Left renal pelvis (tissue), 4 donors: ENCODE measurements around the gene SOCS1. TPM values are rescaled to one million over a fixed set of nuclear protein-coding genes. Genes with fewer than 3 reads are reported as not detected.
A peak's percentile ranks its signal among the peaks of the same experiment; 100 is the strongest.

ENCODE experiments used
- DNase-seq, 4 donors: peaks; one replicate each; pipeline ENCODE4 v3.0.0-alpha.2; 2013; ENCODE audit warnings: low read depth in 4 of 4, low spot score in 3 of 4
- polyA plus RNA-seq, 4 donors: library from polyadenylated mRNA; unstranded; fragments of 120-200 nt; gene quantifications; one replicate each; pipeline ENCODE4 v1.2.1, GENCODE V29; 2013; ENCODE audit not compliant: insufficient read length in 4 of 4

Gene SOCS1
- polyA plus RNA-seq, 4 donors = 4.1 to 8.0 (median 6.3) TPM

- DNase-seq = no peak
Measured at GRCh38 chr16:11263737-11264136, 7.7 kb upstream of the SOCS1 start.

- no peak for DNase-seq
Measured at GRCh38 chr16:11262915-11263314, 6.9 kb upstream of the SOCS1 start.

GRCh38 chr16:11260596-11260966, 4.6 kb upstream of the SOCS1 start:
- no peak for DNase-seq

- no peak for DNase-seq
Measured at GRCh38 chr16:11259655-11260595, 3.9 kb upstream of the SOCS1 start.

GRCh38 chr16:11258553-11259492, 2.8 kb upstream of the SOCS1 start:
- no peak for DNase-seq

GRCh38 chr16:11257131-11257938, 1.3 kb upstream of the SOCS1 start:
- DNase-seq = peak in 1 of 4 donors; percentile 70

GRCh38 chr16:11256661-11257130, 692 bp upstream of the SOCS1 start:
- DNase-seq = no peak

- peak in 1 of 4 donors; percentile 38 for DNase-seq
Measured at GRCh38 chr16:11254913-11255736, 879 bp downstream of the SOCS1 start.

- no peak for DNase-seq
Measured at GRCh38 chr16:11253995-11254912, 1.8 kb downstream of the SOCS1 start.

GRCh38 chr16:11253009-11253994, 2.7 kb downstream of the SOCS1 start:
- DNase-seq = no peak

- no peak for DNase-seq
Measured at GRCh38 chr16:11252482-11252931, 3.5 kb downstream of the SOCS1 start.

GRCh38 chr16:11251525-11252481, 4.2 kb downstream of the SOCS1 start:
- DNase-seq = no peak

- no peak for DNase-seq
Measured at GRCh38 chr16:11250786-11251524, 5.0 kb downstream of the SOCS1 start.

GRCh38 chr16:11250091-11250785, 5.8 kb downstream of the SOCS1 start:
- DNase-seq = peak in 1 of 4 donors; percentile 29
